K562 (cell line): ENCODE data around the gene LCMT2. TPM values are rescaled to one million over a fixed set of nuclear protein-coding genes. Genes with fewer than 3 reads are reported as not detected.

Experiments
- CBFA2T2 ChIP-seq: fragments of 450-650 bp; conservative IDR thresholded peaks from 2 replicates; pipeline ENCODE4 v1.6.1; 2017; ENCODE audit warnings: mild to moderate bottlenecking
- CBX5 ChIP-seq: IDR thresholded peaks from 2 replicates; pipeline ENCODE4 v1.6.1; 2014; ENCODE audit warnings: low read depth, borderline replicate concordance
- E2F3 ChIP-seq: fragments of 250-450 bp; sonication (Bioruptor Pico); IDR thresholded peaks from 2 replicates; pipeline ENCODE4 v1.4.0; 2020; ENCODE audit warnings: mild to moderate bottlenecking
- EP300 ChIP-seq: IDR thresholded peaks from 2 replicates; pipeline ENCODE4 v1.6.1; 2012; ENCODE audit warnings: low read length, improper control_type of control experiment
- ETS2 ChIP-seq: IDR thresholded peaks from 2 replicates; pipeline ENCODE4 v1.6.1; 2016; ENCODE audit warnings: borderline replicate concordance, missing genetic modification characterization, mild to moderate bottlenecking, moderate library complexity, missing compliant biosample characterization; ENCODE audit not compliant: poor library complexity, severe bottlenecking
- GATA2 ChIP-seq: sonication (generic); formaldehyde crosslinking; IDR thresholded peaks from 2 replicates; pipeline ENCODE4 v1.4.0; 2020; ENCODE audit warnings: mild to moderate bottlenecking, missing genetic modification reagents
- PHB ChIP-seq: fragments of 250-450 bp; sonication (Bioruptor Pico); IDR thresholded peaks from 2 replicates; pipeline ENCODE4 v1.5.0; 2021
- PHF21A ChIP-seq: fragments of 450-650 bp; IDR thresholded peaks from 2 replicates; pipeline ENCODE4 v1.6.1; 2017; ENCODE audit warnings: low read depth, borderline replicate concordance
- POLR2H ChIP-seq: IDR thresholded peaks from 2 replicates; pipeline ENCODE4 v1.6.1; 2016; ENCODE audit warnings: missing genetic modification characterization, low read depth, mild to moderate bottlenecking, control low read depth, missing compliant biosample characterization, moderate library complexity
- SRSF9 ChIP-seq: fragments of 200-400 bp; formaldehyde crosslinking; IDR thresholded peaks from 2 replicates; pipeline ENCODE4 v1.6.1; 2017; ENCODE audit warnings: low read depth, low read length, borderline replicate concordance
- U2AF1 ChIP-seq: fragments of 200-400 bp; formaldehyde crosslinking; optimal IDR thresholded peaks from 2 replicates; pipeline ENCODE3; 2017; ENCODE audit warnings: mild to moderate bottlenecking, low read depth, low read length, moderate library complexity
- ZNF12 ChIP-seq: sonication (generic); formaldehyde crosslinking; IDR thresholded peaks from 2 replicates; pipeline ENCODE4 v1.4.0; 2020; ENCODE audit warnings: mild to moderate bottlenecking, missing genetic modification reagents
- ZNF197 ChIP-seq: fragments of 200-800 bp; sonication (Bioruptor generic); IDR thresholded peaks from 2 replicates; pipeline ENCODE4 v1.6.1; 2016; ENCODE audit warnings: low read depth, missing genetic modification characterization, missing compliant biosample characterization
- polyA plus RNA-seq, 8 experiments: library from polyadenylated mRNA; depleted of rRNA in 4 of 8; stranded (reverse) in 5 of 8; unstranded in 3 of 8; fragments of >200 nt; fragmentation: Nextera tagmentation in 2 of 8; fragmentation: Illumina TruSeq in 1 of 8; extraction: Ambion mirVana in 2 of 8; extraction: Trizol in 1 of 8; gene quantifications; 2 replicates each; pipeline versions ENCODE4 v1.2.1 to v1.2.3, GENCODE V29; 2011 to 2014; ENCODE audit warnings: inconsistent platforms in 1 of 8, missing spikeins in 1 of 8
- total RNA-seq, 7 experiments: library from RNA; depleted of rRNA in 6 of 7; stranded (reverse); fragments of >200 nt in 6 of 7; fragmentation: Illumina TruSeq in 2 of 7; extraction: Trizol in 2 of 7; gene quantifications; 2 replicates each; pipeline versions ENCODE4 v1.2.1 to v1.2.3, GENCODE V29; 2011 to 2021; ENCODE audit warnings: low replicate concordance in 1 of 7
- TF ChIP-seq, protein P1 (sequence below): sonication (generic); formaldehyde crosslinking; IDR thresholded peaks from 2 replicates; pipeline ENCODE4 v1.8.0; 2022; ENCODE audit warnings: mild to moderate bottlenecking, missing genetic modification reagents
- TF ChIP-seq, protein P2 (sequence below): IDR thresholded peaks from 2 replicates; pipeline ENCODE4 v1.6.1; 2012; ENCODE audit warnings: low read depth, low read length, improper control_type of control experiment, borderline replicate concordance
- TF ChIP-seq, protein P3 (sequence below): fragments of 250-450 bp; sonication (Bioruptor Pico); IDR thresholded peaks from 2 replicates; pipeline ENCODE4 v1.5.0; 2021; ENCODE audit warnings: mild to moderate bottlenecking, borderline replicate concordance
- TF ChIP-seq, protein P4 (sequence below): sonication (generic); formaldehyde crosslinking; IDR thresholded peaks from 2 replicates; pipeline ENCODE4 v1.8.0; 2022; ENCODE audit warnings: missing genetic modification reagents, mild to moderate bottlenecking, borderline replicate concordance
- TF ChIP-seq, protein P5 (sequence below): fragments of 450-650 bp; conservative IDR thresholded peaks from 2 replicates; pipeline ENCODE4 v1.6.1; 2016; ENCODE audit warnings: missing genetic modification characterization, low read depth, mild to moderate bottlenecking, missing compliant biosample characterization, moderate library complexity

The LCMT2 gene
- total and polyA plus RNA-seq, 9 of the 15 experiments (the other 6 are each of a cell fraction or from before 2014, with no cell fraction given): 2.5 to 22.3 (median 15.2) TPM

DNA sequence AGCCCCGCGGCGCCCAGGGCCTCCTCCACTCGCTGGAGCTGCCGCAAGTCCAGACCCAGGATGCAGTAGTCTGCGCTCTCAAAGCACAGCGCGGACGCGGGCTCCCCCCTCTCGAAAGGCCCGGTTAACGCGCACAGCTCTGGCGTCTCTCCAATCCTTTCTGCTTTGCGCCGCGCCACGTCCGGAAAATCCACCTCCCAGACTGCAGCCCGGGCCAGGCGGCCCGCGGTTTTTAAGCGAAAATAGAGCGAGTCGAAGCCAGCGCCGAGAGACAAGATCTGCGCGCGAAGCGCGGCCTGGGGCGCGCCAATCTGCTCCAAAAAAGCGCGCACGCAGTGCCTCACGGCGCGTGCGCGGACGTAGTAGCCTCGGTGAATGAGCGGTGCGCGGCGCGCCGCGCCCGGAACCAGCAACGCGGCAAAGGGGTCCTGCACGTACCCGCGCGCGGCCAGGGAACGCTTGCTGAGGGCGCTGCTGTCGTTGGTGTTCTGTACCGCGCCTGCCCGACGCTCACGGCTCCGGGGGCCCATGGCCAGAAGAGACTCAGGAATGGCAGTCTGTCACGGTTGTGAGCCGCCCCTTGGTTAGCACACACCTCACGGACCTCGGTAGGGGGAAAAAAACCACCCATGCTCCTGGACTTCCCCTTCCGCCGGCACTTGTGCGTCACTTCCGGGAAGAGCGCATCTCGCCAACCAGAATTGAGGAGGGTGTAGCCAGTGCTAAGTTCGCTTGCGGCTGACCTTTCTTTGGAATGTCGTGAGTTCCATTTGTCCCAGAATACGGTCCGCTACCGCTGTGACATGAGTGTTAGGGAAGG is at the start of gene LCMT2 (continued):
- TF ChIP-seq, protein P1, sequence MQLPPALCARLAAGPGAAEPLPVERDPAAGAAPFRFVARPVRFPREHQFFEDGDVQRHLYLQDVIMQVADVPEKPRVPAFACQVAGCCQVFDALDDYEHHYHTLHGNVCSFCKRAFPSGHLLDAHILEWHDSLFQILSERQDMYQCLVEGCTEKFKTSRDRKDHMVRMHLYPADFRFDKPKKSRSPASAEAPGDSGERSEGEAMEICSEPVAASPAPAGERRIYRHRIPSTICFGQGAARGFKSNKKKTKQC (CRISPR knock-in tag): no peak; the same call in 1 of the 2 replicates
- TF ChIP-seq E2F3 (CRISPR knock-in tag) (peak; percentile 94), CBX5 (no peak), ETS2 (tag) (no peak), SRSF9 (no peak), ZNF12 (CRISPR knock-in tag) (0 out of 2 replicates have a peak, but pooled peaks have one; percentile 39), GATA2 (peak; percentile 83), CBFA2T2 (no peak), PHB (no peak), POLR2H (tag) (peak; percentile 88), U2AF1 (peak; percentile 75), EP300 (no peak), PHF21A (no peak; the same call in 1 of the 2 replicates), ZNF197 (CRISPR knock-in tag) (no peak)
- TF ChIP-seq, protein P2, sequence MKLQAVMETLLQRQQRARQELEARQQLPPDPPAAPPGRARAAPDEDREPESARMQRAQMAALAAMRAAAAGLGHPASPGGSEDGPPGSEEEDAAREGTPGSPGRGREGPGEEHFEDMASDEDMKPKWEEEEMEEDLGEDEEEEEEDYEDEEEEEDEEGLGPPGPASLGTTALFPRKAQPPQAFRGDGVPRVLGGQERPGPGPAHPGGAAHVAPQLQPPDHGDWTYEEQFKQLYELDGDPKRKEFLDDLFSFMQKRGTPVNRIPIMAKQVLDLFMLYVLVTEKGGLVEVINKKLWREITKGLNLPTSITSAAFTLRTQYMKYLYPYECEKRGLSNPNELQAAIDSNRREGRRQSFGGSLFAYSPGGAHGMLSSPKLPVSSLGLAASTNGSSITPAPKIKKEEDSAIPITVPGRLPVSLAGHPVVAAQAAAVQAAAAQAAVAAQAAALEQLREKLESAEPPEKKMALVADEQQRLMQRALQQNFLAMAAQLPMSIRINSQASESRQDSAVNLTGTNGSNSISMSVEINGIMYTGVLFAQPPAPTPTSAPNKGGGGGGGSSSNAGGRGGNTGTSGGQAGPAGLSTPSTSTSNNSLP: no peak
- TF ChIP-seq, protein P3, sequence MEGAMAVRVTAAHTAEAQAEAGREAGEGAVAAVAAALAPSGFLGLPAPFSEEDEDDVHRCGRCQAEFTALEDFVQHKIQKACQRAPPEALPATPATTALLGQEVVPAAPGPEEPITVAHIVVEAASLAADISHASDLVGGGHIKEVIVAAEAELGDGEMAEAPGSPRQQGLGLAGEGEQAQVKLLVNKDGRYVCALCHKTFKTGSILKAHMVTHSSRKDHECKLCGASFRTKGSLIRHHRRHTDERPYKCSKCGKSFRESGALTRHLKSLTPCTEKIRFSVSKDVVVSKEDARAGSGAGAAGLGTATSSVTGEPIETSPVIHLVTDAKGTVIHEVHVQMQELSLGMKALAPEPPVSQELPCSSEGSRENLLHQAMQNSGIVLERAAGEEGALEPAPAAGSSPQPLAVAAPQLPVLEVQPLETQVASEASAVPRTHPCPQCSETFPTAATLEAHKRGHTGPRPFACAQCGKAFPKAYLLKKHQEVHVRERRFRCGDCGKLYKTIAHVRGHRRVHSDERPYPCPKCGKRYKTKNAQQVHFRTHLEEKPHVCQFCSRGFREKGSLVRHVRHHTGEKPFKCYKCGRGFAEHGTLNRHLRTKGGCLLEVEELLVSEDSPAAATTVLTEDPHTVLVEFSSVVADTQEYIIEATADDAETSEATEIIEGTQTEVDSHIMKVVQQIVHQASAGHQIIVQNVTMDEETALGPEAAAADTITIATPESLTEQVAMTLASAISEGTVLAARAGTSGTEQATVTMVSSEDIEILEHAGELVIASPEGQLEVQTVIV (CRISPR knock-in tag): no peak
- TF ChIP-seq, protein P4, sequence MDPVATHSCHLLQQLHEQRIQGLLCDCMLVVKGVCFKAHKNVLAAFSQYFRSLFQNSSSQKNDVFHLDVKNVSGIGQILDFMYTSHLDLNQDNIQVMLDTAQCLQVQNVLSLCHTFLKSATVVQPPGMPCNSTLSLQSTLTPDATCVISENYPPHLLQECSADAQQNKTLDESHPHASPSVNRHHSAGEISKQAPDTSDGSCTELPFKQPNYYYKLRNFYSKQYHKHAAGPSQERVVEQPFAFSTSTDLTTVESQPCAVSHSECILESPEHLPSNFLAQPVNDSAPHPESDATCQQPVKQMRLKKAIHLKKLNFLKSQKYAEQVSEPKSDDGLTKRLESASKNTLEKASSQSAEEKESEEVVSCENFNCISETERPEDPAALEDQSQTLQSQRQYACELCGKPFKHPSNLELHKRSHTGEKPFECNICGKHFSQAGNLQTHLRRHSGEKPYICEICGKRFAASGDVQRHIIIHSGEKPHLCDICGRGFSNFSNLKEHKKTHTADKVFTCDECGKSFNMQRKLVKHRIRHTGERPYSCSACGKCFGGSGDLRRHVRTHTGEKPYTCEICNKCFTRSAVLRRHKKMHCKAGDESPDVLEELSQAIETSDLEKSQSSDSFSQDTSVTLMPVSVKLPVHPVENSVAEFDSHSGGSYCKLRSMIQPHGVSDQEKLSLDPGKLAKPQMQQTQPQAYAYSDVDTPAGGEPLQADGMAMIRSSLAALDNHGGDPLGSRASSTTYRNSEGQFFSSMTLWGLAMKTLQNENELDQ (CRISPR knock-in tag): no peak
- TF ChIP-seq, protein P5, sequence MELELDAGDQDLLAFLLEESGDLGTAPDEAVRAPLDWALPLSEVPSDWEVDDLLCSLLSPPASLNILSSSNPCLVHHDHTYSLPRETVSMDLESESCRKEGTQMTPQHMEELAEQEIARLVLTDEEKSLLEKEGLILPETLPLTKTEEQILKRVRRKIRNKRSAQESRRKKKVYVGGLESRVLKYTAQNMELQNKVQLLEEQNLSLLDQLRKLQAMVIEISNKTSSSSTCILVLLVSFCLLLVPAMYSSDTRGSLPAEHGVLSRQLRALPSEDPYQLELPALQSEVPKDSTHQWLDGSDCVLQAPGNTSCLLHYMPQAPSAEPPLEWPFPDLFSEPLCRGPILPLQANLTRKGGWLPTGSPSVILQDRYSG (tag): 0 out of 2 replicates have a peak, but pooled peaks have one; percentile 40
